ENCODE results near the gene NAV3.

DNA sequence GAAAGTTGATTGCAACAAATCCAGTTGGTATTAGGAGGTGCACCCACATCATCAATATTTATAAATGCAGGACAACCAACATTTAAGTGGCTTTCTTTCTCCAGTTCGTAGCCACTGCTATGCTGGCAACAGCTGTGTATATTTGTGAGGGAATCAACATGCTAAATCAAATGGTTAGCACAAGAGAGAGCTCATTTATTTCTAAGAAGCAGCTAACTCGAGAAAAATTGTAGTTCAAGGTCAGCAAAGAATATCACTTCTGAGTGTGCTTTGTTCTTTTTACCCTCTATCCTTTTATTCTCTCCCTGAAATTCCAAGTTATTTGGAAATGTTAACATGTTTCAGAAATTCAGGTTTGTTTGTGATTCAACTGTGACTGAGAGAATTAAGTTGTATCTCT, 137.3 kb downstream of the NAV3 start:
- TF ChIP-seq, protein P1, sequence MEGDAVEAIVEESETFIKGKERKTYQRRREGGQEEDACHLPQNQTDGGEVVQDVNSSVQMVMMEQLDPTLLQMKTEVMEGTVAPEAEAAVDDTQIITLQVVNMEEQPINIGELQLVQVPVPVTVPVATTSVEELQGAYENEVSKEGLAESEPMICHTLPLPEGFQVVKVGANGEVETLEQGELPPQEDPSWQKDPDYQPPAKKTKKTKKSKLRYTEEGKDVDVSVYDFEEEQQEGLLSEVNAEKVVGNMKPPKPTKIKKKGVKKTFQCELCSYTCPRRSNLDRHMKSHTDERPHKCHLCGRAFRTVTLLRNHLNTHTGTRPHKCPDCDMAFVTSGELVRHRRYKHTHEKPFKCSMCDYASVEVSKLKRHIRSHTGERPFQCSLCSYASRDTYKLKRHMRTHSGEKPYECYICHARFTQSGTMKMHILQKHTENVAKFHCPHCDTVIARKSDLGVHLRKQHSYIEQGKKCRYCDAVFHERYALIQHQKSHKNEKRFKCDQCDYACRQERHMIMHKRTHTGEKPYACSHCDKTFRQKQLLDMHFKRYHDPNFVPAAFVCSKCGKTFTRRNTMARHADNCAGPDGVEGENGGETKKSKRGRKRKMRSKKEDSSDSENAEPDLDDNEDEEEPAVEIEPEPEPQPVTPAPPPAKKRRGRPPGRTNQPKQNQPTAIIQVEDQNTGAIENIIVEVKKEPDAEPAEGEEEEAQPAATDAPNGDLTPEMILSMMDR (conservative IDR thresholded peaks at IDR 0.05; ENCODE audit: low read depth, low read length), result no peak
- no peak for TF ChIP-seq CEBPB (IDR thresholded peaks at IDR 0.05; ENCODE audit: low read depth, low read length)
- no peak for TF ChIP-seq CHD1 (IDR thresholded peaks at IDR 0.05; ENCODE audit: low read depth, low read length)
- no peak for TF ChIP-seq SMC3 (IDR thresholded peaks at IDR 0.05; ENCODE audit: low read depth, low read length)
- TF ChIP-seq, protein P2, sequence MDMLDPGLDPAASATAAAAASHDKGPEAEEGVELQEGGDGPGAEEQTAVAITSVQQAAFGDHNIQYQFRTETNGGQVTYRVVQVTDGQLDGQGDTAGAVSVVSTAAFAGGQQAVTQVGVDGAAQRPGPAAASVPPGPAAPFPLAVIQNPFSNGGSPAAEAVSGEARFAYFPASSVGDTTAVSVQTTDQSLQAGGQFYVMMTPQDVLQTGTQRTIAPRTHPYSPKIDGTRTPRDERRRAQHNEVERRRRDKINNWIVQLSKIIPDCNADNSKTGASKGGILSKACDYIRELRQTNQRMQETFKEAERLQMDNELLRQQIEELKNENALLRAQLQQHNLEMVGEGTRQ (IDR thresholded peaks at IDR 0.05; ENCODE audit: low read depth, low read length), result no peak
- TF ChIP-seq FOS (IDR thresholded peaks at IDR 0.05; ENCODE audit: low read depth, low read length), result no peak
- TF ChIP-seq BHLHE40 (IDR thresholded peaks at IDR 0.05; ENCODE audit: low read depth, low read length), result no peak
- TF ChIP-seq POLR2A (IDR thresholded peaks at IDR 0.05; ENCODE audit: low read depth, low read length), result no peak
- no peak for TF ChIP-seq RAD21 (IDR thresholded peaks at IDR 0.05; ENCODE audit: low read length)

Measured in IMR-90 (cell line).